Thyroid gland (tissue), 4 donors: ENCODE results near the gene RIMBP2.

ENCODE experiments used
- CTCF ChIP-seq, 6 experiments: fragments of 200-600 bp in 3 of 6; fragments of 450-650 bp in 3 of 6; sonication (generic) in 3 of 6; IDR thresholded peaks; one replicate each; pipeline ENCODE4 v1.5.1; 2016 to 2019; ENCODE audit warnings: antibody characterized with exemption in 6 of 6, mild to moderate bottlenecking in 2 of 6, inconsistent platforms in 1 of 6, moderate library complexity in 1 of 6
- POLR2A ChIP-seq, 2 donors: fragments of 450-650 bp; IDR thresholded peaks; one replicate each; pipeline ENCODE4 v1.6.1; 2017; ENCODE audit warnings: antibody characterized with exemption in 2 of 2, mild to moderate bottlenecking in 2 of 2, moderate library complexity in 1 of 2

- TF ChIP-seq CTCF (IDR thresholded peaks at IDR 0.05): no peak
- TF ChIP-seq POLR2A (IDR thresholded peaks at IDR 0.05): no peak
Measured at GRCh38 chr12:130709971-130710732, 5.9 kb downstream of the RIMBP2 start.
